Transverse colon (tissue), 4 donors: ENCODE data around the gene XPOT. TPM values are rescaled to one million over a fixed set of nuclear protein-coding genes. Genes with fewer than 3 reads are reported as not detected.

Source experiments
- DNase-seq: peaks from one replicate; pipeline ENCODE4 v3.0.0-alpha.2; 2019
- H3K27ac ChIP-seq, 4 donors: fragments of 200-600 bp; sonication (generic); 2 replicates each; pipeline ENCODE4 v1.5.1; 2016 to 2018; ENCODE audit warnings: inconsistent platforms in 4 of 4
- H3K27me3 ChIP-seq: fragments of 200-600 bp; sonication (generic); 2 replicates; pipeline ENCODE4 v1.5.1; 2017; ENCODE audit warnings: inconsistent platforms
- H3K36me3 ChIP-seq, 4 donors: fragments of 200-600 bp; sonication (generic); 2 replicates each; pipeline ENCODE4 v1.5.1; 2017 to 2019; ENCODE audit warnings: inconsistent platforms in 4 of 4
- H3K4me1 ChIP-seq, 4 donors: fragments of 200-600 bp; sonication (generic); 2 replicates each; pipeline ENCODE4 v1.5.1; 2017 to 2020; ENCODE audit warnings: inconsistent platforms in 4 of 4
- H3K4me3 ChIP-seq, 4 donors: fragments of 200-600 bp; sonication (generic); 1 replicate in 1 of 4; 2 replicates in 3 of 4; pipeline versions ENCODE4 v1.5.1 to v1.6.1; 2017 to 2019; ENCODE audit warnings: inconsistent platforms in 4 of 4
- H3K9me3 ChIP-seq, 2 donors: fragments of 200-600 bp; sonication (generic); 2 replicates each; pipeline ENCODE4 v1.5.1; 2017 to 2019; ENCODE audit warnings: inconsistent platforms in 2 of 2
- EP300 ChIP-seq: sonication (generic); formaldehyde crosslinking; IDR thresholded peaks from one replicate; pipeline ENCODE4 v1.6.1; 2017; ENCODE audit warnings: antibody characterized with exemption, low read depth
- POLR2A ChIP-seq: fragments of 450-650 bp; IDR thresholded peaks from one replicate; pipeline ENCODE4 v1.6.1; 2016; ENCODE audit warnings: antibody characterized with exemption, mild to moderate bottlenecking, moderate library complexity
- POLR2AphosphoS5 ChIP-seq, 3 donors: sonication (generic); formaldehyde crosslinking; IDR thresholded peaks; one replicate each; pipeline ENCODE4 v1.6.1; 2016; ENCODE audit warnings: antibody characterized with exemption in 3 of 3
- WGBS, 2 donors: methylation state at CpG; one replicate each; pipeline ENCODE4 v1.1.5; 2018; ENCODE audit warnings: low coverage in 1 of 2; 5-methylcytosine and 5-hydroxymethylcytosine counted together
- in situ Hi-C, 4 donors: fragments of 200-750 bp; cut with MboI; loops; one replicate each; pipeline versions ENCODE4 v1.15.0 to v1.15.1; 2017; ENCODE audit warnings: low sequenced_read_pairs in 3 of 4, low pct_ligation_motif_present in 1 of 4, low pct_unique_long_range_greater_than_20kb in 1 of 4
- intact Hi-C: fragments of 100-400 bp; cut with DNase I; formaldehyde crosslinking; loops from one replicate; pipeline ENCODE4 v1.15.1; 2023; ENCODE audit warnings: low total_unique reads
- total RNA-seq, 4 donors: library from RNA; depleted of rRNA; stranded (reverse); fragments of >200 nt; gene quantifications; one replicate each; pipeline ENCODE4 v1.1.0, GENCODE V29; 2016
- TF ChIP-seq, protein P1 (sequence below), 5 experiments: fragments of 200-600 bp in 3 of 5; fragments of 450-650 bp in 2 of 5; sonication (generic) in 3 of 5; IDR thresholded peaks; 1 replicate in 2 of 5; 2 replicates in 3 of 5; pipeline ENCODE4 v1.5.1; 2016 to 2017; ENCODE audit warnings: antibody characterized with exemption in 5 of 5, inconsistent platforms in 3 of 5, mild to moderate bottlenecking in 2 of 5, moderate library complexity in 1 of 5

XPOT gene
- total RNA-seq, 4 donors from 2014 or later: 15.7 to 56.9 (median 27.0) TPM

DNA sequence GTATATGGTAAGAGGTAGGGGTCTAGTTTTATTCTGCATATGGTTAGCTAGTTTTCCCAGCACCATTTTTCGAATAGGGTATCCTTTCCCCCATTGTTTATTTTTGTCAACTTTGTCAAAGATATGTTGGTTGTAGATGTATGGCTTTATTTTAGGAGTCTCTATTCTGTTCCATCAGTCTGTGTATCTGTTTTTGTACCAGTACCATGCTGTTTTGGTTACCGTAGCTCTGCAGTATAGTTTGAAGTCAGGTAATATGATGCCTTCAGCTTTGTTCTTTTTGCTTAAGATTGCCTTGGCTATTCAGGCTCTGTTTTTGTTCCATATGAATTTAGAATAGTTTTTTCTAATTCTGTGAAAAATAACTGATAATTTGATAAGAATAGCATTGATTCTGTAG lies 72.7 kb downstream of the XPOT start:
- in situ Hi-C loops: no loop called here

DNA sequence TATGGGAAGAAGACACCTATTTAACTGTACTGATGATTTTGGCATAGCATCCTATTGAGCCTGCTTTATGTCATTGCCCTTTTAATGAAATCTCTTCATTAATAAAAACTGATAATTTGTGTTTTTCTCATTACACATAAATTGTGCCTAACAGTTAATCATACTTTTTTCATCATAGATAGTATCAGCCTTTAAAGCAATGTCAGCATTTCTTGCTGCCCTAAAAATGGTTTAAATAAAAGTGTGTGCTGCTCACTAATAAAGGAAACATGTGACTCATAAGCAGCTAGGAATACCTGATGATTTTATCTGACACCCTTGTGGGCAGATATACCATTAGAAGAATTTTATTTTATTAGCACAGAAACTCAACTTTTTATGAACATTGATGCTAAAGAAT lies 74.5 kb downstream of the XPOT start:
- intact Hi-C loops: loop anchor here (10.0 kb wide), 1 partner anchor 856 kb away; no protein-coding TSS in a partner anchor
- in situ Hi-C loops: no loop called here
- peaks cover 0 to 70% (median 18%) of the 10 kb centered on the region in 4 donors for H3K36me3 ChIP-seq

More for the DNA sequence above, 72.7 kb downstream of the XPOT start:
- TF ChIP-seq POLR2A (no peak), EP300 (no peak), POLR2AphosphoS5 (IDR thresholded peaks at IDR 0.05) (no peak)
- TF ChIP-seq, protein P1, sequence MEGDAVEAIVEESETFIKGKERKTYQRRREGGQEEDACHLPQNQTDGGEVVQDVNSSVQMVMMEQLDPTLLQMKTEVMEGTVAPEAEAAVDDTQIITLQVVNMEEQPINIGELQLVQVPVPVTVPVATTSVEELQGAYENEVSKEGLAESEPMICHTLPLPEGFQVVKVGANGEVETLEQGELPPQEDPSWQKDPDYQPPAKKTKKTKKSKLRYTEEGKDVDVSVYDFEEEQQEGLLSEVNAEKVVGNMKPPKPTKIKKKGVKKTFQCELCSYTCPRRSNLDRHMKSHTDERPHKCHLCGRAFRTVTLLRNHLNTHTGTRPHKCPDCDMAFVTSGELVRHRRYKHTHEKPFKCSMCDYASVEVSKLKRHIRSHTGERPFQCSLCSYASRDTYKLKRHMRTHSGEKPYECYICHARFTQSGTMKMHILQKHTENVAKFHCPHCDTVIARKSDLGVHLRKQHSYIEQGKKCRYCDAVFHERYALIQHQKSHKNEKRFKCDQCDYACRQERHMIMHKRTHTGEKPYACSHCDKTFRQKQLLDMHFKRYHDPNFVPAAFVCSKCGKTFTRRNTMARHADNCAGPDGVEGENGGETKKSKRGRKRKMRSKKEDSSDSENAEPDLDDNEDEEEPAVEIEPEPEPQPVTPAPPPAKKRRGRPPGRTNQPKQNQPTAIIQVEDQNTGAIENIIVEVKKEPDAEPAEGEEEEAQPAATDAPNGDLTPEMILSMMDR (IDR thresholded peaks at IDR 0.05): no peak
- H3K4me1 ChIP-seq: no peaks in the 10 kb centered on the region
- WGBS, 2 donors: 99 to 100% methylated on average over 2 of the region's 2 CpGs
- H3K27ac ChIP-seq: no peak overlapping the region
- no peak overlapping the region for H3K4me3 ChIP-seq
- intact Hi-C loops: loop anchor here (10.0 kb wide), 1 partner anchor 858 kb away; no protein-coding TSS in a partner anchor
- no peaks in the 10 kb centered on the region for H3K27me3 ChIP-seq
- no peak for DNase-seq
- peaks cover 0 to 62% (median 22%) of the 10 kb centered on the region in 4 donors for H3K36me3 ChIP-seq
- peaks cover 0 to 4% of the 10 kb centered on the region in 2 donors for H3K9me3 ChIP-seq

DNA sequence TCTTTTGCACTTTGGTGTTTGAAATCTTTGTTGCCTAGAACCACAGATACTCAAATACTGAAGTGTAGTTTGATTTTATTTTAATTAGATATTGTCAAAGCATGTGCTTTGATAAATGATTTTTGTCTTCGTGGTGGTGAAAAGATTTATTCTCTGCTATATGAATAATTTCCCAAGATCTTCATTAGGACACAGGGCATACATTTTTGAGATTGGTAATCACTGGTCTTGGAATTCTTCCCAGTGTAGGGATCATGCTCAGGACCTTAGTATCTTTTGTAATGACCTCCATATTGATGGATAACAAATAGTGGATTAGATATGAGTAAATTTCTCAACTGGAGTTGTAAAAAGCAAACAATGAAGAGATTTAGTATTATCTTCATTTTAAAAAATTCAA lies 76.0 kb downstream of the XPOT start:
- intact Hi-C loops (no loop called here), in situ Hi-C loops (no loop called here)
- WGBS, 2 donors: 83 to 94% methylated on average over 1 of the region's 1 CpG
- no peak overlapping the region for H3K27ac ChIP-seq
- DNase-seq: no peak
- peaks cover 0 to 58% (median 17%) of the 10 kb centered on the region in 4 donors for H3K36me3 ChIP-seq
- H3K4me3 ChIP-seq: no peak overlapping the region
- TF ChIP-seq, protein P1 (IDR thresholded peaks at IDR 0.05): no peak
- TF ChIP-seq POLR2AphosphoS5 (IDR thresholded peaks at IDR 0.05) (no peak), EP300 (no peak), POLR2A (no peak)
- H3K27me3 ChIP-seq: no peaks in the 10 kb centered on the region
- no peaks in the 10 kb centered on the region for H3K4me1 ChIP-seq
- peaks cover 0 to 4% of the 10 kb centered on the region in 2 donors for H3K9me3 ChIP-seq

More for the DNA sequence above, 74.5 kb downstream of the XPOT start:
- TF ChIP-seq POLR2AphosphoS5 (IDR thresholded peaks at IDR 0.05) (no peak), POLR2A (no peak), EP300 (no peak)
- TF ChIP-seq, protein P1 (IDR thresholded peaks at IDR 0.05): no peak
- peaks cover 0 to 4% of the 10 kb centered on the region in 2 donors for H3K9me3 ChIP-seq
- H3K27me3 ChIP-seq: no peaks in the 10 kb centered on the region
- H3K4me3 ChIP-seq: no peak overlapping the region
- no peak for DNase-seq
- no peak overlapping the region for H3K27ac ChIP-seq
- no peaks in the 10 kb centered on the region for H3K4me1 ChIP-seq

DNA sequence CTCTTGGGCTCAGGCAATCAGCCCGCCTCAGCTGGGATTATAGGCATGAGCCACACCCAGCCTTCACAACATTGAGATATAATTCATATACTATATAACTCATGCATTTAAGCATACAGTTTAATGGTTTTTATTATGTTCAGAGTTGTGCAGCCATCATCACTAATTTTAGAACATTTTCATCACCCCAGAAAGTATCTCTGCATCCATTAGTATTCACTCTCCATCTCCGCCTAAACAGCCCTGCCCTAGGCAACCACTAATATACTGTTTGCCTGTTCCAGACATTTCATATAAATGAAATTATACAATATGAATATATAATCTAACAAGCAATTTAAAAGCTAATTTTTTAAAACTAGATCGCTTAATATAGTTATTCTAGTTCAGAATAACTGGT lies 82.5 kb downstream of the XPOT start:
- Histone ChIP-seq H3K9me3 (no peaks in the 10 kb centered on the region), H3K4me1 (no peaks in the 10 kb centered on the region), H3K27ac (no peak overlapping the region), H3K27me3 (no peaks in the 10 kb centered on the region), H3K4me3 (no peak overlapping the region), H3K36me3 (peaks cover 0 to 74% (median 30%) of the 10 kb centered on the region in 4 donors)
- DNase-seq: no peak
- 91 to 95% methylated on average over 2 to 3 of the region's 3 CpGs for WGBS, 2 donors
- intact Hi-C loops: no loop called here
- in situ Hi-C loops: no loop called here
- TF ChIP-seq POLR2AphosphoS5 (IDR thresholded peaks at IDR 0.05): no peak
- TF ChIP-seq EP300: no peak
- TF ChIP-seq, protein P1 (IDR thresholded peaks at IDR 0.05): no peak
- TF ChIP-seq POLR2A: no peak
